ENCODE results near the gene PROM2.

The PROM2 gene

DNA sequence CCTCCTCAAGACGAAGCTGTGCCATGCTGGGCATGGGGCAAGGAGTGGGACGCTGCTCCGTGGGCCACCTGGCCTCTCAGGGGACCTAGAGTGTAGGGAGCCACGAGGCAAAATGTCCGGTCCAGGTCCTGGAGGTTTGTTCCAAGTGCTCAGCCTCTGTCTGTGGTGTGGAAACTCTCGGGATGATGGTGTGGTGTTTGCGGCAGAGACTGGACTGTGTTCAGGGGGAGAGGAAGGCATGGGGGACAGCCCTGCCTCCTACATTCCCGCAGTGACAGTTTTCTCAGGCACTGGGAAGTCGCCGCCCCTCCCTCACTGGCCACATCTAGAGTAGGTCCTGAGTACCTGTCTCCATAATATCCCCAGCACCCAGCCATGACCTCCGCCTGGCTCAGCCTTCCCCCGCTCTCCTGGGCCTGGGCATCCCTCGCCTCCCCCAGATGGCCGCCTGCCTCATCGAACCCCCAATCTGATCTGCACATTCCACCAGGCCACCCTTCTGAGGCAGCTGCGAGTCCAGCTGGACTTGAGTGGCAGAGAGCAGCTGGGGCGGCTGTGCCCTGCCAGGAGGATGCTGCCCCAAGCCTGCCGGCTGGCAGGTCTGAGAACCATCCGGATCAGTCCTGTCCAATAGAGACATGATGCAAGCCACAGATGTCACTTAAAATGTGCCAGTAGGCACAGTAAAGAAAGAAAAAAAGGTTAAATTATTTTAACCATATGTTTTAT is 29.1 kb downstream of the PROM2 start:
- no peaks in the 10 kb centered on the region for H3K9me3 ChIP-seq
- TF ChIP-seq, protein P1, sequence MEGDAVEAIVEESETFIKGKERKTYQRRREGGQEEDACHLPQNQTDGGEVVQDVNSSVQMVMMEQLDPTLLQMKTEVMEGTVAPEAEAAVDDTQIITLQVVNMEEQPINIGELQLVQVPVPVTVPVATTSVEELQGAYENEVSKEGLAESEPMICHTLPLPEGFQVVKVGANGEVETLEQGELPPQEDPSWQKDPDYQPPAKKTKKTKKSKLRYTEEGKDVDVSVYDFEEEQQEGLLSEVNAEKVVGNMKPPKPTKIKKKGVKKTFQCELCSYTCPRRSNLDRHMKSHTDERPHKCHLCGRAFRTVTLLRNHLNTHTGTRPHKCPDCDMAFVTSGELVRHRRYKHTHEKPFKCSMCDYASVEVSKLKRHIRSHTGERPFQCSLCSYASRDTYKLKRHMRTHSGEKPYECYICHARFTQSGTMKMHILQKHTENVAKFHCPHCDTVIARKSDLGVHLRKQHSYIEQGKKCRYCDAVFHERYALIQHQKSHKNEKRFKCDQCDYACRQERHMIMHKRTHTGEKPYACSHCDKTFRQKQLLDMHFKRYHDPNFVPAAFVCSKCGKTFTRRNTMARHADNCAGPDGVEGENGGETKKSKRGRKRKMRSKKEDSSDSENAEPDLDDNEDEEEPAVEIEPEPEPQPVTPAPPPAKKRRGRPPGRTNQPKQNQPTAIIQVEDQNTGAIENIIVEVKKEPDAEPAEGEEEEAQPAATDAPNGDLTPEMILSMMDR (IDR thresholded peaks at IDR 0.05; ENCODE audit: low read depth, low read length): no peak
- no peak for DNase-seq
- no peaks in the 10 kb centered on the region for H3K36me3 ChIP-seq
- no peaks in the 10 kb centered on the region for H3K27me3 ChIP-seq
- H3K4me3 ChIP-seq (ENCODE audit: low read depth, low read length): no peak overlapping the region
- H3K4me1 ChIP-seq: no peaks in the 10 kb centered on the region

DNA sequence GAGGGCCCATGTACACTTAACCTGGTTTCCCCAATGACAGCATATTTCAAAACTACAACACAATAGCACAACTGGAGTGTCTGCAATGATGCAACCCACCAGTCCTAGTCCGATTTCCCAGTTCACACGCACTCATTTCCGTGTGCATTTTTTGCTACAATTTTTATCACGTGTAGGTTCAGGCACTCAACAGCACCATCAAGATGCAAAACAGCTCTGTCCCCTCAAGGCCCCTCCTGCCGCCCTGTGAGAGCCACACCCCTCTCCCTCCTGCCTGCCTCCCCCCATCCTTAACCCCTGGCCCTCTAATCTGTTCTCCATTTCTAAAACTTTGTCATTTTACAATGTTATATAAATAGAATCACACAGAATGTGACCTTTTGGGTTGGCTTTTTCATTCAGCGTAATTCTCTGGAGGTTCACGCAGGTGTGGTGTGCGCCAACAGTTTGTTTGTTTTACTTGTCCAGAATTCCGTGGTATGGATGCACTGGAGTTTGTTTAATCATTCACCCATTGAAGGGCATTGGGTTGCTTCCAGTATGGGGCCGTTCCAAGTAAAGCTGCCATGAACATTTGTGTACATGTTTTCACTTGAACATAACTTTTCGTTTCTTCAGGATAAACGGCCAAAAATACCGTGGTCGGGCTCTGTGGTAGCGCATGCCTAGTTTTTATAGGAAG is 31.3 kb downstream of the PROM2 start:
- Histone ChIP-seq H3K9me3 (no peaks in the 10 kb centered on the region), H3K4me3 (ENCODE audit: low read depth, low read length) (no peak overlapping the region), H3K36me3 (no peaks in the 10 kb centered on the region), H3K4me1 (no peaks in the 10 kb centered on the region), H3K27me3 (no peaks in the 10 kb centered on the region)
- TF ChIP-seq, protein P1 (IDR thresholded peaks at IDR 0.05; ENCODE audit: low read depth, low read length): no peak
- no peak for DNase-seq

DNA sequence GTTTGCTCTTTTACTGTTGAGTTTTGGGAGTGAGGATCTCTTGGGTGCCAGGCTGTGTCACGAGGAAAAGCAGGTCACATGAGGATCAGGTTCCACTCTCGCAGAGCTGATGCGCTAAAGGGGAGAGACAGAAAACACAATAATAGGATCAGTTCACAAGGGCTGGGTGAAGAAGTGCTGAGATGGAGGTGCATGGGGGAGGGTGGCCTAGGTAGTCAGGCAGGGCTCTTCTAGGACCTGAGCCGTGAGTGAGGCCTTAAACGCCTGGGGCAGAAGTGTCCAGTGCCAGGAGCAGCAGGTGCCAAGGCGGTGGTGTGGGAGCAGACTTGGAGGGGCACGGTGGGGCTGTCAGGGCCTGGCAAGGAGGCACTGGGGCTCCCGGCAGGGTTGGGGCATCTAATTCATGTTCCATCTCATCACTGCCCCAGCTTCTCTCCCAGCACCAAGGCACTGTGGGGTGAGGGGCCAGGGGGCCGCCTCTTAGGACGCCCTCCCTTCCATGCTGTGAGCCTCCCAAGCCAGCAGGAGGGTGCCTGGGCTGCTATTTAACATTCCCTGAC is 32.2 kb downstream of the PROM2 start:
- H3K36me3 ChIP-seq: no peaks in the 10 kb centered on the region
- TF ChIP-seq, protein P1 (IDR thresholded peaks at IDR 0.05; ENCODE audit: low read depth, low read length): no peak
- H3K4me3 ChIP-seq (ENCODE audit: low read depth, low read length): no peak overlapping the region
- DNase-seq: no peak
- H3K4me1 ChIP-seq: no peaks in the 10 kb centered on the region
- H3K27me3 ChIP-seq: no peaks in the 10 kb centered on the region
- no peaks in the 10 kb centered on the region for H3K9me3 ChIP-seq

DNA sequence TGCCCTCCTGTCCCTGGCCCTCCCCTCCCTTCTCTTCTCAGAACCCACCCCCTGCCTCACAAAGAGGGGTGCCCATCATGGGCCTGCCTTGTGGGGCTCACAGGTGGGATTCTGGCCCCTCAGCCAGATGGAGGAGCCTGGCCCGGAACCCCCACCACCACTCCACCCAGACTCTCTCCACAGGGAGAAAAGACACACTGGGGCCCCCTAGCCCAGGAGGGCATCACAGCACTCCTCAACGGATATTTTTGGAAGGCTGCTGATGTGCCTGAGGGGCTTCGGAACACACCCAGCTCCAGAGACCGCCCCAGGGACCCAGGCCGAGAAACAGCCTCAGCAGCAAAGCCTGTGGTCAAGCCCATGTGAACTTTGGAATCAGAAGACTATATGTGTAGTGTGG is 32.8 kb downstream of the PROM2 start:
- TF ChIP-seq, protein P1 (IDR thresholded peaks at IDR 0.05; ENCODE audit: low read depth, low read length): no peak
- Histone ChIP-seq H3K9me3 (no peaks in the 10 kb centered on the region), H3K4me3 (ENCODE audit: low read depth, low read length) (no peak overlapping the region), H3K36me3 (no peaks in the 10 kb centered on the region), H3K4me1 (no peaks in the 10 kb centered on the region), H3K27me3 (no peaks in the 10 kb centered on the region)
- DNase-seq: no peak

DNA sequence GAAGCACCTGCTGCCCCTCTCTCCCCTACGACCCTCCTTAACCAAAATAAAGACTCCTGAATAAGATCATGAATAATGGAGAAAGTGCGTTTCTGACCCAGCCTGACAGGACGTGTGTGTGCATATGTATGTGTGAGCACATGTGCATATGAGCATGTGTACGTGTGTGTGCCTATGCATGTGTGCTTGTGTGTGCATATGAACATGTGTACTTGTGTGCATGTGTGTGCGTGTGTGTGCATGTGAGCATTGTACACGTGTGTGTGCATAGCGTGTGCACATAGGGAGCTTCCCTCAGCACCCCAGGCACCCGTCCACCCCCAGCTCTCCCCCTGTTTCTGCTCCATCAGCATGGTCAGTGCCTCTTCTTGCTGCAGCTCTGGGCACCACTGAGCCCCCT is 33.6 kb downstream of the PROM2 start:
- no peak for DNase-seq
- no peaks in the 10 kb centered on the region for H3K9me3 ChIP-seq
- H3K4me1 ChIP-seq: no peaks in the 10 kb centered on the region
- H3K27me3 ChIP-seq: no peaks in the 10 kb centered on the region
- TF ChIP-seq, protein P1 (IDR thresholded peaks at IDR 0.05; ENCODE audit: low read depth, low read length): no peak
- H3K4me3 ChIP-seq (ENCODE audit: low read depth, low read length): no peak overlapping the region
- no peaks in the 10 kb centered on the region for H3K36me3 ChIP-seq
